IPS-18a (cell line): ENCODE results near the gene DEF6.
A peak's percentile ranks its signal among the peaks of the same experiment; 100 is the strongest.

ENCODE experiments used
- H3K27ac ChIP-seq: one replicate; pipeline ENCODE4 v1.5.1; 2013; ENCODE audit warnings: low read length
- H3K27me3 ChIP-seq: one replicate; pipeline ENCODE4 v1.6.1; 2013; ENCODE audit warnings: mild to moderate bottlenecking, low read length; ENCODE audit not compliant: control insufficient read depth, insufficient read depth
- H3K36me3 ChIP-seq: one replicate; pipeline ENCODE4 v1.6.1; 2013; ENCODE audit warnings: low read depth, low read length; ENCODE audit not compliant: control insufficient read depth
- H3K4me1 ChIP-seq: one replicate; pipeline ENCODE4 v1.6.1; 2013; ENCODE audit warnings: low read depth, low read length; ENCODE audit not compliant: control insufficient read depth
- H3K4me3 ChIP-seq: one replicate; pipeline ENCODE4 v1.5.1; 2013; ENCODE audit warnings: low read length
- H3K9ac ChIP-seq: one replicate; pipeline ENCODE4 v1.6.1; 2013; ENCODE audit warnings: mild to moderate bottlenecking, low read length, moderate library complexity
- H3K9me3 ChIP-seq: one replicate; pipeline ENCODE4 v1.6.1; 2013; ENCODE audit warnings: low read depth, low read length; ENCODE audit not compliant: control insufficient read depth

Gene DEF6

GRCh38 chr6:35297601-35298481, at the start of gene DEF6:
DEF6 (plus strand) TSS chr6:35297818; CDS start chr6:35297857, 39 bp downstream.
- no peak within 1 kb of the TSS for H3K9ac ChIP-seq
- peaks cover 6% of the 10 kb centered on the region for H3K36me3 ChIP-seq
- no peaks in the 10 kb centered on the region for H3K27me3 ChIP-seq
- H3K9me3 ChIP-seq: no peaks in the 10 kb centered on the region
- peaks cover 17% of the 10 kb centered on the region for H3K4me1 ChIP-seq
- peak within 1 kb of the TSS; percentile 8 for H3K4me3 ChIP-seq
- no peak within 1 kb of the TSS for H3K27ac ChIP-seq

DNA sequence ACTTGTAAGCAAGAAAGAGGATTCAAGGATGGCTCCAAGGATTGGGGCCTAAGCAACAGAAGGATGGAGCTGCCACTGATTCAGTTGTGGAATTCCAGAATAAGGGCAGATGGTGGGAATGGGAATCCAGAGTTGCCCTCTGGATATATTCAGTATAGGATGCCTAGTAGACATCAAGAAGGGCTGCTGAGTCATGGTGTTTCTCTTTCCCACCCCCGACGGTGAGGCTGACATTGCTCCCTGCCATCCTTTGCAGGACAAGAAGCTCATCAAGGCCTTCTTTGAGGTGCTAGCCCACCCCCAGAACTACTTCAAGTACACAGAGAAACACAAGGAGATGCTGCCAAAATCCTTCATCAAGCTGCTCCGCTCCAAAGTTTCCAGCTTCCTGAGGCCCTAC, 49.3 kb upstream of the DEF6 start:
- Histone ChIP-seq H3K36me3 (no peaks in the 10 kb centered on the region), H3K27ac (no peak overlapping the region), H3K27me3 (no peaks in the 10 kb centered on the region), H3K9me3 (no peaks in the 10 kb centered on the region), H3K9ac (no peak overlapping the region), H3K4me3 (no peak overlapping the region), H3K4me1 (no peaks in the 10 kb centered on the region)

- Histone ChIP-seq H3K9ac (no peak overlapping the region), H3K27me3 (no peaks in the 10 kb centered on the region), H3K4me1 (no peaks in the 10 kb centered on the region), H3K9me3 (no peaks in the 10 kb centered on the region), H3K27ac (no peak overlapping the region), H3K36me3 (no peaks in the 10 kb centered on the region), H3K4me3 (no peak overlapping the region)
These were observed 48.7 kb upstream of the DEF6 start for GRCh38 chr6:35248965-35249364.

DNA sequence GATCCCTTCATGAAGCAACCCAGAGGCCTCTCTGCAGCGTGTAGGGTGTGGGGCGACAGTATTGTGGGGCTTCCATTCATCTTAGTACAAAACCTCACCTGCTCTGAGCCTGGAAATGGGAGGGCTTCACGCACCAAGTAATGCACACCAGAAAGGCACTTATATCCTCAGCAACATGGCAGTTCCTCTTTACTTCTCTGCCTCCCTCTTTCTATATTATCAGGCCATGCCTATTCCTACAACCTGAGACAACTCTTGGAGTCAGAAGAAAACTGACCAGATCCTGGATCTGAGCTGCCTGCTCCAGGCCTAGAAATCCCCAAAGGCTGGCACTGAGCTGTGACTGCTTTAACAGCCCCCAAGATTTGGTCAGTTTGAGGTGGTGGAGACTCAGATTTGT, 45.7 kb upstream of the DEF6 start:
- Histone ChIP-seq H3K36me3 (no peaks in the 10 kb centered on the region), H3K27ac (no peak overlapping the region), H3K27me3 (no peaks in the 10 kb centered on the region), H3K4me3 (no peak overlapping the region), H3K4me1 (no peaks in the 10 kb centered on the region), H3K9me3 (no peaks in the 10 kb centered on the region), H3K9ac (no peak overlapping the region)

- Histone ChIP-seq H3K4me3 (no peak overlapping the region), H3K36me3 (no peaks in the 10 kb centered on the region), H3K9ac (no peak overlapping the region), H3K27me3 (no peaks in the 10 kb centered on the region), H3K27ac (no peak overlapping the region), H3K4me1 (peaks cover 2% of the 10 kb centered on the region), H3K9me3 (no peaks in the 10 kb centered on the region)
These were observed 44.4 kb upstream of the DEF6 start for GRCh38 chr6:35253249-35253648.

GRCh38 chr6:35258336-35258735, 39.3 kb upstream of the DEF6 start:
- H3K27me3 ChIP-seq: no peaks in the 10 kb centered on the region
- H3K4me1 ChIP-seq: peaks cover 3% of the 10 kb centered on the region
- H3K4me3 ChIP-seq: peak overlapping the region; percentile 88
- no peak overlapping the region for H3K27ac ChIP-seq
- H3K9ac ChIP-seq: peak overlapping the region; percentile 76
- H3K36me3 ChIP-seq: no peaks in the 10 kb centered on the region
- H3K9me3 ChIP-seq: no peaks in the 10 kb centered on the region

GRCh38 chr6:35258858-35259193, 38.8 kb upstream of the DEF6 start:
- H3K9ac ChIP-seq: peak overlapping the region; percentile 76
- H3K9me3 ChIP-seq: no peaks in the 10 kb centered on the region
- H3K27me3 ChIP-seq: no peaks in the 10 kb centered on the region
- H3K4me1 ChIP-seq: peaks cover 3% of the 10 kb centered on the region
- peak overlapping the region; percentile 88 for H3K4me3 ChIP-seq
- H3K36me3 ChIP-seq: no peaks in the 10 kb centered on the region
- H3K27ac ChIP-seq: no peak overlapping the region

DNA sequence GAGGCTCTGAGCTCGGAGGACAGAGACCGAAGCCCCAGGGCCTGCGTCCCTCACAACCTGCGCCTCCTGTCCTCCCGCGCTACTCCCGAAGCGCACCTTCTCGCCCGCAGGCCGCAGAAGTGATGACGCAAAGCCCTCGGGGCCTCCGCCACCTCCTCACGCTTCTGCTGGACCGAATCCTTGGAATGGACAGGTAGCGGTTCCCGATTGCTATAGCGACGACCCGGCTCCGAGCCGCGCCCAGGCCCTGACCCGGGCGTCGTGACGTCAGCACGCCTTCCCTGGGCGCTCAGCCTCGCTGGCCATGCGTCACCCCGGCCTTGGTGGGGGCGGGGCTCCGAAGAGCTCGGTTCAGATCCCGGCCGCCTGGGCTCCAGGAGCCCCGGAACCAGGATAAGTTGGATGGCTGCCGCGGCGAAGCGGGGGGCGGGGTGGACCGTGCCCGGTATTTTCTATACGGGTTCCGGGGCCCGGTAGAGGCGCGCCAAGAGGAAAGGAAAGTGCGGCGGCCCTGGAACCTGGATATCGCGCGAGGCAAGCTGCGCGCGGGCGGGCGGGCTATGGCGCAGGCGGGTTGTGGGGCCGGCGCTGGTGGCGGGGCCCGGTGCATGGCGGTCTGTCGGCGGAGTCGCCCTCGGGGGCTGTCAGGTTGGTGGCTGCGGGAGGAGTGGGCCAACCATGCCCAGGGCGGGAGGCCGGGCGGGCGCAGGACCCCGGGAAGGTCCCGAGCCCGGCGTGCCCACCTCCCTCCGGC, 38.2 kb upstream of the DEF6 start, which contains the start of gene ZNF76:
ZNF76 (plus strand) TSS at position 542 of the 754 bp plus-strand sequence. CDS start 21,417 bp downstream, outside the sequence.
- Histone ChIP-seq H3K27me3 (no peaks in the 10 kb centered on the region), H3K27ac (peak within 1 kb of the TSS; percentile 79), H3K4me1 (peaks cover 3% of the 10 kb centered on the region), H3K9ac (peak within 1 kb of the TSS; percentile 82), H3K4me3 (peak within 1 kb of the TSS; percentile 88), H3K9me3 (no peaks in the 10 kb centered on the region), H3K36me3 (no peaks in the 10 kb centered on the region)

- H3K4me1 ChIP-seq: peaks cover 3% of the 10 kb centered on the region
- H3K27ac ChIP-seq: peak overlapping the region; percentile 79
- H3K9me3 ChIP-seq: no peaks in the 10 kb centered on the region
- peak overlapping the region; percentile 68 for H3K4me3 ChIP-seq
- H3K36me3 ChIP-seq: no peaks in the 10 kb centered on the region
- peak overlapping the region; percentile 82 for H3K9ac ChIP-seq
- H3K27me3 ChIP-seq: no peaks in the 10 kb centered on the region
These were observed 37.5 kb upstream of the DEF6 start for GRCh38 chr6:35259948-35260590.

- Histone ChIP-seq H3K27ac (peak overlapping the region; percentile 79), H3K9ac (peak overlapping the region; percentile 82), H3K4me3 (peak overlapping the region; percentile 68), H3K4me1 (peaks cover 3% of the 10 kb centered on the region), H3K27me3 (no peaks in the 10 kb centered on the region), H3K9me3 (no peaks in the 10 kb centered on the region), H3K36me3 (no peaks in the 10 kb centered on the region)
These were observed 36.7 kb upstream of the DEF6 start for GRCh38 chr6:35260591-35261570.
